ENCODE results near the gene S100A8.
"Not testable (repeated sequence)": the region's sequence is repeated elsewhere in the genome, so short reads cannot be mapped to it uniquely, and the experiment has no call there.

Gene S100A8

GRCh38 chr1:153428791-153429190 lies 37.9 kb upstream of the S100A8 start:
- H3K4me3 ChIP-seq (ENCODE audit: low read depth, low read length) = no peak overlapping the region
- DNase-seq (ENCODE audit: low read depth) = no peak
- TF ChIP-seq CTCF (IDR thresholded peaks at IDR 0.05; ENCODE audit: low read depth, low read length, missing control alignments) = no peak
- in situ Hi-C loops (cut with HindIII; ENCODE audit: low sequenced_read_pairs) = no loop called here

GRCh38 chr1:153428073-153428638 lies 37.3 kb upstream of the S100A8 start:
- no peak for DNase-seq (ENCODE audit: low read depth)
- in situ Hi-C loops (cut with HindIII; ENCODE audit: low sequenced_read_pairs) = no loop called here
- TF ChIP-seq CTCF (IDR thresholded peaks at IDR 0.05; ENCODE audit: low read depth, low read length, missing control alignments) = no peak
- no peak overlapping the region for H3K4me3 ChIP-seq (ENCODE audit: low read depth, low read length)

- no peak for TF ChIP-seq CTCF (IDR thresholded peaks at IDR 0.05; ENCODE audit: low read depth, low read length, missing control alignments)
- DNase-seq (ENCODE audit: low read depth) = no peak
- H3K4me3 ChIP-seq (ENCODE audit: low read depth, low read length) = no peak overlapping the region
- in situ Hi-C loops (cut with HindIII; ENCODE audit: low sequenced_read_pairs) = no loop called here
These were observed 35.9 kb upstream of the S100A8 start for GRCh38 chr1:153426809-153427208.

- DNase-seq (ENCODE audit: low read depth) = peak; percentile 36
- in situ Hi-C loops (cut with HindIII; ENCODE audit: low sequenced_read_pairs) = no loop called here
- no peak for TF ChIP-seq CTCF (IDR thresholded peaks at IDR 0.05; ENCODE audit: low read depth, low read length, missing control alignments)
- H3K4me3 ChIP-seq (ENCODE audit: low read depth, low read length) = no peak overlapping the region
These were observed 31.7 kb upstream of the S100A8 start for GRCh38 chr1:153422450-153423068.

- in situ Hi-C loops (cut with HindIII; ENCODE audit: low sequenced_read_pairs) = no loop called here
- no peak overlapping the region for H3K4me3 ChIP-seq (ENCODE audit: low read depth, low read length)
- no peak for DNase-seq (ENCODE audit: low read depth)
- no peak for TF ChIP-seq CTCF (IDR thresholded peaks at IDR 0.05; ENCODE audit: low read depth, low read length, missing control alignments)
These were observed 29.4 kb upstream of the S100A8 start for GRCh38 chr1:153420306-153420705.

GRCh38 chr1:153419436-153419793 lies 28.5 kb upstream of the S100A8 start:
- in situ Hi-C loops (cut with HindIII; ENCODE audit: low sequenced_read_pairs) = loop anchor here (10.0 kb wide), 1 partner anchor 55 kb away; no protein-coding TSS in a partner anchor
- DNase-seq (ENCODE audit: low read depth); H3K4me3 ChIP-seq (ENCODE audit: low read depth, low read length): not testable (repeated sequence)

- H3K4me3 ChIP-seq (ENCODE audit: low read depth, low read length); DNase-seq (ENCODE audit: low read depth): not testable (repeated sequence)
- in situ Hi-C loops (cut with HindIII; ENCODE audit: low sequenced_read_pairs) = loop anchor here (10.0 kb wide), 1 partner anchor 54 kb away; no protein-coding TSS in a partner anchor
These were observed 28.0 kb upstream of the S100A8 start for GRCh38 chr1:153418758-153419435.

Measured in astrocyte of the cerebellum (primary cell).